HepG2 (cell line): ENCODE results near the gene HSCB. TPM values are rescaled to one million over a fixed set of nuclear protein-coding genes. Genes with fewer than 3 reads are reported as not detected.

Experiments used
- CAMTA2 ChIP-seq: sonication (generic); formaldehyde crosslinking; IDR thresholded peaks from 2 replicates; pipeline ENCODE4 v1.4.0; 2020; ENCODE audit warnings: mild to moderate bottlenecking, missing genetic modification reagents, borderline replicate concordance
- CENPX ChIP-seq: sonication (generic); formaldehyde crosslinking; IDR thresholded peaks from 2 replicates; pipeline ENCODE4 v1.9.0; 2021; ENCODE audit warnings: mild to moderate bottlenecking, missing genetic modification reagents, moderate library complexity
- CHD4 ChIP-seq: fragments of 200-600 bp; sonication (generic); IDR thresholded peaks from 2 replicates; pipeline ENCODE4 v1.7.0; 2017; ENCODE audit warnings: mild to moderate bottlenecking, low read length, borderline replicate concordance
- CREB1 ChIP-seq, 2 experiments: fragments of 450-650 bp in 1 of 2; IDR thresholded peaks; 2 replicates each; pipeline ENCODE4 v1.6.1; 2016 to 2017; ENCODE audit warnings: control low read depth in 1 of 2, mild to moderate bottlenecking in 1 of 2, missing compliant biosample characterization in 1 of 2, missing genetic modification characterization in 1 of 2
- FOXA1 ChIP-seq, 2 experiments: fragments of 450-650 bp in 1 of 2; sonication (generic) in 1 of 2; formaldehyde crosslinking in 1 of 2; IDR thresholded peaks; 2 replicates each; pipeline versions ENCODE4 v1.4.0 to v1.6.1; 2016 to 2020; ENCODE audit warnings: missing genetic modification reagents in 1 of 2
- FOXK1 ChIP-seq: sonication (generic); formaldehyde crosslinking; IDR thresholded peaks from 2 replicates; pipeline ENCODE4 v1.4.0; 2020; ENCODE audit warnings: low read depth, missing genetic modification reagents, borderline replicate concordance
- HNRNPH1 ChIP-seq: fragments of 200-400 bp; formaldehyde crosslinking; optimal IDR thresholded peaks from 2 replicates; pipeline ENCODE3; 2017; ENCODE audit warnings: mild to moderate bottlenecking, low read depth, low read length
- KDM3A ChIP-seq: IDR thresholded peaks from 2 replicates; pipeline ENCODE4 v1.6.1; 2018; ENCODE audit warnings: low read depth, missing compliant biosample characterization
- MLXIP ChIP-seq: sonication (generic); formaldehyde crosslinking; IDR thresholded peaks from 2 replicates; pipeline ENCODE4 v1.9.0; 2021; ENCODE audit warnings: missing genetic modification reagents, borderline replicate concordance
- NR0B2 ChIP-seq: sonication (generic); formaldehyde crosslinking; IDR thresholded peaks from 2 replicates; pipeline ENCODE4 v1.4.0; 2020; ENCODE audit warnings: mild to moderate bottlenecking, missing genetic modification reagents
- RAD51 ChIP-seq: fragments of 450-650 bp; IDR thresholded peaks from 2 replicates; pipeline ENCODE4 v1.6.1; 2016; ENCODE audit warnings: borderline replicate concordance
- RXRA ChIP-seq: sonication (generic); formaldehyde crosslinking; IDR thresholded peaks from 2 replicates; pipeline ENCODE4 v1.5.1; 2020; ENCODE audit warnings: missing genetic modification reagents
- RXRB ChIP-seq: IDR thresholded peaks from 2 replicates; pipeline ENCODE4 v1.6.1; 2016; ENCODE audit warnings: borderline replicate concordance, missing genetic modification reagents, missing compliant biosample characterization
- SOX5 ChIP-seq: IDR thresholded peaks from 2 replicates; pipeline ENCODE4 v1.6.1; 2016; ENCODE audit warnings: borderline replicate concordance
- SRSF4 ChIP-seq: fragments of 200-400 bp; formaldehyde crosslinking; IDR thresholded peaks from one replicate; pipeline ENCODE4 v1.6.1; 2018; ENCODE audit warnings: mild to moderate bottlenecking, low read depth, low read length, moderate library complexity; ENCODE audit not compliant: poor library complexity, severe bottlenecking
- SRSF9 ChIP-seq: fragments of 200-400 bp; formaldehyde crosslinking; IDR thresholded peaks from 2 replicates; pipeline ENCODE4 v1.6.1; 2018; ENCODE audit warnings: borderline replicate concordance, mild to moderate bottlenecking, low read depth, low read length; ENCODE audit not compliant: insufficient read depth, poor library complexity, severe bottlenecking
- ZC3H4 ChIP-seq: sonication (generic); formaldehyde crosslinking; IDR thresholded peaks from 2 replicates; pipeline ENCODE4 v1.4.0; 2020; ENCODE audit warnings: missing genetic modification reagents, borderline replicate concordance
- ZFP36L1 ChIP-seq: sonication (generic); formaldehyde crosslinking; IDR thresholded peaks from 2 replicates; pipeline ENCODE4 v1.8.0; 2022; ENCODE audit warnings: mild to moderate bottlenecking, missing genetic modification reagents, moderate library complexity
- ZNF160 ChIP-seq: sonication (generic); formaldehyde crosslinking; IDR thresholded peaks from 2 replicates; pipeline ENCODE4 v1.8.0; 2022; ENCODE audit warnings: mild to moderate bottlenecking, inconsistent platforms, missing genetic modification reagents
- ZNF20 ChIP-seq: sonication (generic); formaldehyde crosslinking; IDR thresholded peaks from 2 replicates; pipeline ENCODE4 v1.4.0; 2020; ENCODE audit warnings: mild to moderate bottlenecking, moderate library complexity, missing genetic modification reagents
- ZNF230 ChIP-seq: sonication (generic); formaldehyde crosslinking; IDR thresholded peaks from 2 replicates; pipeline ENCODE4 v1.4.0; 2020; ENCODE audit warnings: mild to moderate bottlenecking, missing genetic modification reagents
- ZNF547 ChIP-seq: sonication (generic); formaldehyde crosslinking; IDR thresholded peaks from 2 replicates; pipeline ENCODE4 v1.5.1; 2020; ENCODE audit warnings: mild to moderate bottlenecking, missing genetic modification reagents
- ZNF660 ChIP-seq: sonication (generic); formaldehyde crosslinking; IDR thresholded peaks from 2 replicates; pipeline ENCODE4 v1.5.1; 2020; ENCODE audit warnings: mild to moderate bottlenecking, low read depth, missing genetic modification reagents, borderline replicate concordance
- ZNF776 ChIP-seq: sonication (generic); formaldehyde crosslinking; IDR thresholded peaks from 2 replicates; pipeline ENCODE4 v1.4.0; 2020; ENCODE audit warnings: mild to moderate bottlenecking, missing genetic modification reagents
- ZNF83 ChIP-seq: sonication (generic); formaldehyde crosslinking; IDR thresholded peaks from 2 replicates; pipeline ENCODE4 v1.4.0; 2020; ENCODE audit warnings: missing genetic modification reagents, mild to moderate bottlenecking, borderline replicate concordance
- ZNF878 ChIP-seq: sonication (generic); formaldehyde crosslinking; IDR thresholded peaks from 2 replicates; pipeline ENCODE4 v1.8.1; 2023; ENCODE audit warnings: mild to moderate bottlenecking, missing genetic modification reagents, moderate library complexity
- polyA plus RNA-seq, 8 experiments: library from polyadenylated mRNA; depleted of rRNA in 3 of 8; stranded (reverse) in 7 of 8; unstranded in 1 of 8; fragments of >200 nt; fragmentation: Illumina TruSeq in 4 of 8; extraction: Trizol in 4 of 8; gene quantifications; 2 replicates each; pipeline versions ENCODE4 v1.2.1 to v1.2.3, GENCODE V29; 2011 to 2016; ENCODE audit warnings: low read depth in 4 of 8, missing spikeins in 1 of 8, mixed read lengths in 1 of 8; ENCODE audit not compliant: insufficient read depth in 1 of 8
- total RNA-seq, 5 experiments: library from RNA; depleted of rRNA; stranded (reverse); fragments of >200 nt; fragmentation: Illumina TruSeq; extraction: Trizol; gene quantifications; 2 replicates each; pipeline ENCODE4 v1.2.3, GENCODE V29; 2016; ENCODE audit warnings: low read depth in 1 of 5

The HSCB gene
- total and polyA plus RNA-seq, 2 of the 13 experiments (the other 11 are each of a cell fraction or from before 2014, with no cell fraction given): 15.4 to 20.9 TPM

DNA sequence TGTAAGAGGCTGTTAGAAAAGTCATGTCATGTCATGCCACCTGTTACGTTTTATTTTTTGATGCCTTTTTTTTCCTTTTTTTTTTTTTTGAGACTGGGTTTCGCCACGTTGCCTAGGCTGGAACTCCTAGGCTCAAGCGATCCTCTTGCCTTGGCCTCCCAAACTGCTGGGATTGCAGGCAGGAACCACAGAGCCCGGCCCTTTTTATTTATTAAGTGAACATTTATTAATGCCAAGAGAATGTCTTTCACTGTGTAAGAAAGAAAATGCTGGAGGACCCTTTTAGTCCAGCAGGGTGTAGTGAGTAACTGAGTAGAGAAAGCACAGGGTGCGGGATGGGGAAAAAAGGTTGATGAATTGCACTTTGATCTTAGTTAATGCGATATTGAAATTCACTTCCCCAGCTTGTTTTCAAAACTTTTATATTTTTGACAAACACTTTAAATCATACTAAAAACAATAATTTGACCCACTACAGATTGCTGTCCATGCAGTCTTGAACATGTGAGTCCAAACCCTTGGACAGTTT is 60.8 kb downstream of the HSCB start (continued):
- TF ChIP-seq SRSF4 (no peak), ZNF160 (CRISPR knock-in tag) (no peak), ZNF878 (CRISPR knock-in tag) (no peak), CENPX (CRISPR knock-in tag) (no peak), KDM3A (CRISPR knock-in tag) (no peak), RXRB (CRISPR knock-in tag) (0 out of 2 replicates have a peak, but pooled peaks have one; percentile 3), ZNF776 (no peak), FOXA1 (IDR thresholded peaks at IDR 0.05) (no peak), FOXA1 (CRISPR knock-in tag; IDR thresholded peaks at IDR 0.05) (no peak), ZNF20 (no peak), ZC3H4 (CRISPR knock-in tag) (no peak; the same call in 1 of the 2 replicates), NR0B2 (CRISPR knock-in tag) (no peak), ZFP36L1 (CRISPR knock-in tag) (no peak), CHD4 (no peak), RXRA (CRISPR knock-in tag) (no peak), RAD51 (no peak), MLXIP (CRISPR knock-in tag) (no peak), ZNF547 (CRISPR knock-in tag) (no peak), ZNF230 (CRISPR knock-in tag) (no peak), CREB1 (IDR thresholded peaks at IDR 0.05) (no peak), CREB1 (CRISPR knock-in tag; IDR thresholded peaks at IDR 0.05) (peak; percentile 8; the same call in 1 of the 2 replicates), HNRNPH1 (no peak), CAMTA2 (CRISPR knock-in tag) (no peak), ZNF83 (no peak), ZNF660 (CRISPR knock-in tag) (no peak), FOXK1 (CRISPR knock-in tag) (no peak), SOX5 (CRISPR knock-in tag) (no peak), SRSF9 (no peak)
